CD14-positive monocyte (primary cell): ENCODE results near the gene URB1. TPM values are rescaled to one million over a fixed set of nuclear protein-coding genes. Genes with fewer than 3 reads are reported as not detected.

Experiments
- DNase-seq, 3 donors: peaks; one replicate each; pipeline ENCODE4 v3.0.0-alpha.2; 2011 to 2022
- H2AFZ ChIP-seq: 2 replicates; pipeline ENCODE4 v1.6.0; 2012; ENCODE audit warnings: mild to moderate bottlenecking, low read depth, low read length, inconsistent platforms; ENCODE audit not compliant: insufficient read depth, poor library complexity, severe bottlenecking
- H3K27ac ChIP-seq, 2 donors: 1 replicate in 1 of 2; 2 replicates in 1 of 2; pipeline ENCODE4 v1.5.1; 2012 to 2013; ENCODE audit warnings: low read length in 2 of 2, control low read depth in 1 of 2, inconsistent platforms in 1 of 2, low read depth in 1 of 2, mild to moderate bottlenecking in 1 of 2
- H3K27me3 ChIP-seq, 2 donors: one replicate each; pipeline versions ENCODE4 v1.6.0 to v1.6.1; 2011 to 2013; ENCODE audit warnings: low read length in 2 of 2; ENCODE audit not compliant: control insufficient read depth in 2 of 2, insufficient read depth in 2 of 2
- H3K36me3 ChIP-seq, 2 donors: replicated peaks in 1 of 2; 1 replicate in 1 of 2; 2 replicates in 1 of 2; pipeline versions ENCODE4 v1.5.1 to v1.6.1; 2012 to 2013; ENCODE audit warnings: low read length in 2 of 2, control low read depth in 1 of 2, inconsistent platforms in 1 of 2, mild to moderate bottlenecking in 1 of 2; ENCODE audit not compliant: insufficient read depth in 2 of 2, control insufficient read depth in 1 of 2
- H3K4me1 ChIP-seq, 2 donors: 1 replicate in 1 of 2; 2 replicates in 1 of 2; pipeline versions ENCODE4 v1.5.1 to v1.6.1; 2012 to 2013; ENCODE audit warnings: low read length in 2 of 2, control low read depth in 1 of 2, inconsistent platforms in 1 of 2, mild to moderate bottlenecking in 1 of 2, moderate library complexity in 1 of 2; ENCODE audit not compliant: insufficient read depth in 2 of 2, control insufficient read depth in 1 of 2
- H3K4me2 ChIP-seq: replicated peaks from 2 replicates; pipeline ENCODE3; 2012; ENCODE audit warnings: low read length, moderate library complexity, mild to moderate bottlenecking; ENCODE audit not compliant: poor library complexity, severe bottlenecking; ENCODE audit errors: extremely low read depth
- H3K4me3 ChIP-seq, 3 experiments: fragments of 200-600 bp in 1 of 3; sonication (generic) in 1 of 3; replicated peaks in 1 of 3; 1 replicate in 2 of 3; 2 replicates in 1 of 3; pipeline ENCODE4 v1.5.1; 2011 to 2013; ENCODE audit warnings: low read length in 3 of 3, mild to moderate bottlenecking in 3 of 3, control low read depth in 2 of 3, low read depth in 2 of 3, inconsistent platforms in 1 of 3, moderate library complexity in 1 of 3
- H3K79me2 ChIP-seq: 2 replicates; pipeline ENCODE4 v1.6.0; 2012; ENCODE audit warnings: mild to moderate bottlenecking, control low read depth, inconsistent platforms, low read length, moderate library complexity; ENCODE audit not compliant: insufficient read depth
- H3K9ac ChIP-seq: 2 replicates; pipeline ENCODE4 v1.6.0; 2017; ENCODE audit warnings: low read length, mild to moderate bottlenecking; ENCODE audit not compliant: insufficient read depth, poor library complexity, severe bottlenecking
- H3K9me3 ChIP-seq, 2 donors: replicated peaks in 1 of 2; 1 replicate in 1 of 2; 2 replicates in 1 of 2; pipeline versions ENCODE4 v1.5.1 to v1.6.1; 2012 to 2013; ENCODE audit warnings: low read length in 2 of 2, control low read depth in 1 of 2; ENCODE audit not compliant: control insufficient read depth in 1 of 2, insufficient read depth in 1 of 2
- H4K20me1 ChIP-seq: 2 replicates; pipeline ENCODE4 v1.6.0; 2012; ENCODE audit warnings: mild to moderate bottlenecking, low read length, control low read depth, moderate library complexity; ENCODE audit not compliant: insufficient read depth
- H3K27ac Mint-ChIP-seq, 7 donors: one replicate each; pipeline ENCODE4 v1.8.0; 2020; ENCODE audit warnings: mild to moderate bottlenecking in 7 of 7, mixed read lengths in 7 of 7, moderate library complexity in 6 of 7, inconsistent platforms in 2 of 7
- H3K27me3 Mint-ChIP-seq, 3 donors: one replicate each; pipeline ENCODE4 v1.8.0; 2021 to 2022; ENCODE audit warnings: low read depth in 3 of 3, mild to moderate bottlenecking in 3 of 3, mixed read lengths in 3 of 3, moderate library complexity in 3 of 3, inconsistent platforms in 1 of 3
- H3K36me3 Mint-ChIP-seq, 2 donors: one replicate each; pipeline ENCODE4 v1.8.0; 2020; ENCODE audit warnings: mixed read lengths in 2 of 2, inconsistent platforms in 1 of 2, mild to moderate bottlenecking in 1 of 2
- H3K4me1 Mint-ChIP-seq: one replicate; pipeline ENCODE4 v1.8.0; 2020; ENCODE audit warnings: mild to moderate bottlenecking, mixed read lengths
- H3K4me3 Mint-ChIP-seq, 2 donors: one replicate each; pipeline ENCODE4 v1.8.0; 2020; ENCODE audit warnings: mild to moderate bottlenecking in 2 of 2, mixed read lengths in 2 of 2, moderate library complexity in 1 of 2
- H3K9me3 Mint-ChIP-seq, 7 donors: one replicate each; pipeline ENCODE4 v1.8.0; 2020 to 2022; ENCODE audit warnings: mixed read lengths in 7 of 7, mild to moderate bottlenecking in 6 of 7, moderate library complexity in 6 of 7, inconsistent platforms in 2 of 7
- CTCF ChIP-seq: fragments of 200-600 bp; IDR thresholded peaks from one replicate; pipeline ENCODE4 v1.8.0; 2022; ENCODE audit warnings: antibody characterized with exemption, mild to moderate bottlenecking
- WGBS: methylation state at CpG from one replicate; pipeline ENCODE4 v1.1.5; 2013; ENCODE audit warnings: missing lambda C conversion rate; ENCODE audit not compliant: insufficient coverage; 5-methylcytosine and 5-hydroxymethylcytosine counted together
- intact Hi-C, 2 donors: fragments of 100-400 bp; cut with micrococcal nuclease; formaldehyde crosslinking; loops; one replicate each; pipeline versions ENCODE4 v1.15.0 to v1.15.1; 2023
- polyA plus RNA-seq, 3 donors: library from polyadenylated mRNA; depleted of rRNA in 1 of 3; unstranded in 2 of 3; stranded (reverse) in 1 of 3; fragments of 300-500 nt in 2 of 3; fragments of >200 nt in 1 of 3; fragmentation: Illumina TruSeq in 2 of 3; gene quantifications; 1 replicate in 2 of 3; 2 replicates in 1 of 3; pipeline ENCODE4 v1.2.3, GENCODE V29; 2012 to 2021

Gene URB1
- polyA plus RNA-seq, 3 donors, result 0.25 to 2.4 (median 0.47) TPM

GRCh38 chr21:32335601-32336575, 56.9 kb downstream of the URB1 start:
- peaks cover 82 to 95% of the 10 kb centered on the region in 2 donors for H3K36me3 Mint-ChIP-seq
- H3K36me3 ChIP-seq, result peaks cover 82 to 96% of the 10 kb centered on the region in 2 donors

More at GRCh38 chr21:32335601-32336575, 56.9 kb downstream of the URB1 start:
- Mint-ChIP-seq H3K9me3 (no peaks in the 10 kb centered on the region), H3K4me3 (no peak overlapping the region), H3K27me3 (no peaks in the 10 kb centered on the region), H3K27ac (peak overlapping the region in 1 of 7 donors; percentile 35), H3K4me1 (no peaks in the 10 kb centered on the region)
- H3K27me3 ChIP-seq, result no peaks in the 10 kb centered on the region
- H3K4me2 ChIP-seq, result no peak overlapping the region
- no peaks in the 10 kb centered on the region for H3K4me1 ChIP-seq
- no peak for TF ChIP-seq CTCF
- no peak for DNase-seq
- intact Hi-C loops, result no loop called here
- no peaks in the 10 kb centered on the region for H3K9me3 ChIP-seq
- whole genome bisulfite sequencing, result 98% methylated on average over 16 of the region's 27 CpGs
- H3K79me2 ChIP-seq, result no peaks in the 10 kb centered on the region
- no peak overlapping the region for H3K9ac ChIP-seq
- H4K20me1 ChIP-seq, result no peaks in the 10 kb centered on the region
- no peak overlapping the region for H3K4me3 ChIP-seq
- H3K27ac ChIP-seq, result no peak overlapping the region
- H2AFZ ChIP-seq, result no peak overlapping the region
